DMS153 treated with DMSO at 0.1 percent for 48 hours (cell line): ENCODE data around the gene ATOH8.

Experiments
- DNase-seq: peaks from one replicate; lab custom pipeline; 2025; ENCODE audit not compliant: unreplicated experiment; lab: John Stamatoyannopoulos, UW

ATOH8 gene

GRCh38 chr2:85753035-85753524, 711 bp upstream of the ATOH8 start:
- DNase-seq = no peak

- no peak for DNase-seq
These were observed 713 bp downstream of the ATOH8 start for GRCh38 chr2:85754313-85755095.

DNA sequence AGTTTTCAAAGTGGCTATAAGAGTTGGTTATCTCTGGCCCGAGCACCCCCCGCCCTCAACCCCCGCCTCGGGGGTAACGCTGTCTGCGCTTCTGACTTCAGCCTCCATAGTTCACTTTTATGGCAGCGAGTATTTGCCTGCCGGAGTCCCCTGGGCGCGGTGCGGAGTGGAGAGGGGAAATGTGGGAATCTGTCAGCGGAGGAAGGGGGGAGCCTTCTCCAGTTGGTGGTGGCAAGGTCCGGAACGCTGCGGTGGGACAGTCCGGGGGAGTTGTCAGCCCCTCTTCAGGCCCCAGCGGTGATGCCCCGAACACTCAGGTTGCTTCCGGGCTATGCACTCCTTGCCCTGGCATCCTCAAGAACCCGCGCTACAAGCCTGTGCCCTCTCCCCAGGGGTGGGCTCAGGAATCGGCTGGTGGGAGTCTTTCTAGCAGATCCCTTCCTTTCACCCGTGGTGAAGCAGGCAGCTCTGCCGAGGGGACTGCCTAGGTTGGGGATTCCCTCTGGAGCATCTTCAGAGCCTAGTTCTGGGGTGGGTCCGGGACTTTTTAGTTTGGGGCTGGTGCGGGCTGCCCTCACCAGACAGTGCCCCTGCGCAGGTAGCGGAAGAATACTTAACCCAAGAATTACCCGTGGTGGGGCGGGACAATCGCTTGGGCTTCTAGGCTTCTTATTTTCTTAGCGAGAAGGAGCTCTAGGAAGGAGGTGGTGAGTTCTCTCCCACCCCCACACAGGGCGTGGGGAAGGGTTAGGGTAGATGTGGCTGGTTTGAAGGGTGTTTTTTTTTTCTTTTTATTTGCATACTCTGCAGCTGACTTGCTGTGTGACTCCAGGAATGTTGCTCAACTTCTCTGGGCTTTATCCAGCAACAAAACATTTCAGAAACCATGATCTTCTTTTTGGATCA, 1.6 kb downstream of the ATOH8 start:
- no peak for DNase-seq

- no peak for DNase-seq
These were observed 2.4 kb downstream of the ATOH8 start for GRCh38 chr2:85756195-85756594.

DNA sequence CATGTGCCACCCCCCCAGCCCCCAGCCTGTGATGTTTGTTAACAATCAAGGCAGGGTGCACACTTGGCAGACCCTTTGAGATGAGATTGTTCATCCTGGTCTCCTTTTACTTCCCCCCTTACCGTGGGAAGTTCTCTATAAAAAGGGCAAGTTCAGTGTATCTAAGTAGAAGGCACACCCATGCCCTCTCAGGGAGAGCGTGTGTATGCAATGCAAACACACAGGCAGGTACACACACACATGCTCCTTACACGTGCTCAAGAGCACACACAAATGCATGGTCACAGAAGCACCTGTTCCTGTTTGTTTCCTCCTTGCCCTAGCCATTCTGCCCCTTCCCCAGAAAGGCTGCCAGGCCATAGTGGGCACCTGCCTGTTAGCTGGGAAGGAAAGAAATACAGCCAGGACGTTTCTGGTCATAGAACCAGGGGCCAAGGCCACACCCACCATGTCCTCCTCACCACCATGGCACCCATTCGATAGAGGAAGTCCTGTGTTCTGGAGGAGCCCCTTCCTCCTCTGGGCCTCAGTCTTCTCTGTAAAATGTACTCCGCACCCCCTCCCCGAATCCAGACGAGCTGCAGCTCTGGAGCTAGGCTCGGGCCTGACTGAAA, 3.1 kb downstream of the ATOH8 start:
- peak; percentile 57 for DNase-seq

DNA sequence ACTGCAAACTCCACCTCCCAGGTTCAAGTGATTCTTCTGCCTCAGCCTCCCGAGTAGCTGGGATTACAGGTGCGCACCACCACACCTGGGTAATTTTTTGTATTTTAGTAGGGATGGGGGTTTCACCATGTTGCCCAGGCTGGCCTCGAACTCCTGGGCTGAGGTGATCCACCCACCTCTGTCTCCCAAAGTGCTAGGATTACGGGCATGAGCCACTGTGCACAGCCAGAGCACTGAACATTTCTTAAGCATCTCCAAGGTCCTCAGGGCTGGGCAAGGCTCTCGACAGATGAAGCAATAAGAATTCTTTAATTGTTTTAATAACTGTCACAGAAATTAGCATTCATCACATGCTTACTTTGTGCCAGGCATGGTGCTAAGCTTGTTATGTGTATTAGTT, 4.1 kb downstream of the ATOH8 start:
- no peak for DNase-seq

- DNase-seq = no peak
These were observed 4.8 kb downstream of the ATOH8 start for GRCh38 chr2:85758361-85759256.

GRCh38 chr2:85759257-85759613, 5.4 kb downstream of the ATOH8 start:
- no peak for DNase-seq

DNA sequence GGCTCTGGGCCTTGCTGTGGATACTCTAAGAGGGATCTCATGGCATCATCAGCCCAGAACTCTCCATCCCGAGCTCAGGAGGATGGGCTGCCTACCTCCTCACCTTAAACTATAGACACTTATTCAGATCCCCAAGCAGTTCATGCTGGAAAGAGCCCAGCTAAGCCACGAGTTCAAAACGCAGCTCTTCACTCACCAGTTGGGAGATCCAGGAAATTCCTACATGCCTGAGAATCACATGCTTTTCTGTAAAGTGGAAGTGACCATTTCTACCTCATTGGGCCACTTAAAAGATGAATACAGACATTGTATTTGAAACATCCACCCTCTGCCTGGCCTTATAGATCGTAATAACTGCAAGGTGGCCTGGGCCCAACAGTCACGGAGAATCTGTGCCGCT, 6.6 kb downstream of the ATOH8 start:
- DNase-seq = no peak

- DNase-seq = no peak
These were observed 7.1 kb downstream of the ATOH8 start for GRCh38 chr2:85760872-85761271.

DNA sequence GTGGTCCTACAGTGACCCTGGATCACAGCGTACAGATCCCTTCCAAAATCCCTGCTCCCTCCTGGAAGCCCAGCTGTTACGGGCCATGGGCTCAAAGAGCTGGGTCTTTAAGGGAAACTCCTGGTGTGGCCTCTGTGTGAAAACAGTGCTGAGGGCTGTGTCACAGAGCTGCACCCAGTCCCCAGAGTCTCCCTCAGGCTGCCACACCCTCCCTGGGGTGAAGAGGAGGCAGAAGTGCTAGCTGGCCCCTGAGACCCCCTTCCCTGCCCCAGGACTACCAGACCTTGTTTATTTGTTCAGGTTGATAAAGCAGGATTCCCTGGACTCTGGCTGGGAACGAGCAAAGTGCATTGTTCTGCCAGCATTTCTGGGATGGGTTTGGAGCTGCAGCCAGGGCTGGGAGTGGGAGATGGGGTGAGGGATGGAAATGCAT, 7.7 kb downstream of the ATOH8 start:
- DNase-seq = no peak

- no peak for DNase-seq
These were observed 8.2 kb downstream of the ATOH8 start for GRCh38 chr2:85761946-85762345.

GRCh38 chr2:85763132-85763531, 9.3 kb downstream of the ATOH8 start:
- no peak for DNase-seq

GRCh38 chr2:85763831-85764230, 10.0 kb downstream of the ATOH8 start:
- no peak for DNase-seq

DNA sequence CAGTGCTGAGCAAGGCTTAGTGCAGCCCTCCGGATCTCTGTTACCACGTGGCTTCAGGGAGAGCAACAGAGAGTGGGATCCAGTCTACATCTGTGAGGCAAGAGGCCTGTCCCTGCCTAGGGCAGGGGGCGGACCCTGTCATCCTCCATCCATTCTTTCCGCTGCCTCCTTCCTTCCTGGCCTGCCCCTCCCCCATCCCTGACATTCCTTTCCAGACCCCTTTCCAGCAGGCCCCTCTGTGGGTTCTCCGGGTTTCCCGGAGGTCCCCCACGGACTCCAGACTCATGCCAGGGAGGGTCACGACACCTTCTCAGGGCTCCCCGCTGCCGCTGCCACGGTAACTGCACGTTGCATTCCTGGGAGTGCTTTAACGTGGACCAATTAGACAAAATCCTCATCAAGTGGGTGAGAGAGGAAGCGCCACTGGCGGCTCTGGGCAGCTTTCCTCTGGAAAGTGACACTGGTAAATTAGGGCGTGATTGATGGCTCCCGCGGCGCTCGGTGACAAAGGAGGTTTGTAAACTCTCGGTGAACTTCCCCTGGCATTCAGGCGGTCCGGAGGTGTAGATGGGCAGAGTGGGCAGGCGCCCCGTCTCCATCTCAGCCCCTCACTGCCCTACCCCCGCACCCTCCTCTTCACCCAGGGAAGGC, 11.4 kb downstream of the ATOH8 start:
- peak; percentile 61 for DNase-seq

GRCh38 chr2:85766229-85766628, 12.4 kb downstream of the ATOH8 start:
- DNase-seq = no peak

DNA sequence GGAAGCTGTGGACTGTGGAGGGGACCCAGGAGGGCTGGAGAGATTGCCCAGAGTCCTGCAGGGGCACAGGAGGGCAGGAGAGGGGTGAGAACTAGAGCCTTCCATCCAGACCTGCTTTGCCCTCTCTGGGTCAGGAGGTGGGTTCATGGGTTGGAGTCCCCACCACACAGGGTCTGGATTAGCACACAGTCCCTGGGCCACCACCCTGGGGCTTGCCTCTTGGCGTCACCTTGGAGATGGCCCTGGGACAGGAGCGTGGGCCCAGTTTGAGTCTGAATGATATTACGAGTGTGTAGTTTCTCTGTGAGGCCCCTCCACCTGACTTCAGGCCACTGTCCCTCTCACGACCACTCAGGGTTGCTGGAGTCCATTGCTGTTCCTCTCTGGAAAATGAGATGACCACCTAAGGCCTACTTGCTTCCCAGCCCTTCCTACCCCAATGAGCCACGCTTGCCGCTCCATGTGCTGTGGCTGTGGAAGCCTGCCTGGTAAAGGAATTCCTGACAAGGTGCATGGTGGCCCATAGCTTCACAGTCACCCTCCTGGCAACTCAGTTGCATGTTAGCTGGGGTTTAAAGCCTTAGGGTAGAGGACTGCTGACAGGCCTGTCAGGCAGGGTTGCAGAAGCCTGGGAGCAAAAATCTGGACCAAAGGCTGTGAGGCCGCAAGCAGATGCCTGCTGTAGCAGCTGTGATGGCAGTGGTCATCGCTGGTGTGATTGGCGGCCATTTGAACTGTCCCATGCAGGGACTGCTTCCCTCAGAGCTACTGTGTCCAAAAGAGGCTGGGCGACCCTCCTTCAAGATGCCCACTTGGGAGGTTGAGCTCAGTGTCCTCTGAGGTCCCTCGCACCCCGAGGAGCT, 14.2 kb downstream of the ATOH8 start:
- DNase-seq = no peak

DNA sequence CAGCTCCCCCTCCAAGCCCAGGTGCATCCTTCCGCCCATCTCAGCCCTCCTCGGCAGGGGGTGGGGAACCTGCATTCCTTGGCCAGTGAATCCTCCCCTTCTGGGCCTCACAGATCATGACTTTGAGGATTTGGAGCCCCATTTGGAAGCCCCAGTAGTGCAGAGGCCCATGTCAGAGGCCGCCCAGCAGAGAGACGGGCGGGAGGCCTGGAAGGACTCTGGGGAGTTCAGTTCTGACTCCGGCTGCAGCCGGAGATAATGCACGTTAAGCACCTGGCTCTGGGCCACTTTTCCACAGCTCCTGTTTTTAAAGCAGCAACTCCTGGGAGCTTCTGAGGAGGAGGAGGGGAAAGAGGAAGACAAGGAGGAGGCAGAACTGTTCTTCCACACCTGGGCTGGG, 14.9 kb downstream of the ATOH8 start:
- peak; percentile 61 for DNase-seq
